Measurements from ENCODE around the gene LRP2BP.

- TF ChIP-seq POLR2AphosphoS5 (IDR thresholded peaks at IDR 0.05; ENCODE audit: low read depth, low read length) (no peak), AGO2 (optimal IDR thresholded peaks at IDR 0.05; ENCODE audit: low read depth, low read length) (no peak), ZSCAN5A (CRISPR knock-in tag; IDR thresholded peaks at IDR 0.05; ENCODE audit: borderline replicate concordance) (no peak), SMC3 (IDR thresholded peaks at IDR 0.05; ENCODE audit: low read length) (no peak), SMARCE1 (IDR thresholded peaks at IDR 0.05; ENCODE audit: borderline replicate concordance) (no peak), MAZ (IDR thresholded peaks at IDR 0.05; ENCODE audit: borderline replicate concordance, low read depth, low read length) (no peak), MAZ (CRISPR knock-in tag; IDR thresholded peaks at IDR 0.05; ENCODE audit: low read depth) (no peak), EP300 (IDR thresholded peaks at IDR 0.05; ENCODE audit: low read depth in 2 of 2, low read length in 2 of 2) (no peak), EP300 (CRISPR knock-in tag; IDR thresholded peaks at IDR 0.05; ENCODE audit: borderline replicate concordance) (no peak), NFYB (CRISPR knock-in tag; IDR thresholded peaks at IDR 0.05) (no peak), ZNF329 (CRISPR knock-in tag; IDR thresholded peaks at IDR 0.05; ENCODE audit: low read depth) (no peak), CTCF (CRISPR knock-in tag; IDR thresholded peaks at IDR 0.05) (no peak)
These were observed 72.1 kb downstream of the LRP2BP start for GRCh38 chr4:185323606-185324005.

Measured in HepG2 (cell line).